ENCODE measurements around the gene ADAP1. TPM values are rescaled to one million over a fixed set of nuclear protein-coding genes. Genes with fewer than 3 reads are reported as not detected.

The ADAP1 gene
- total RNA-seq, 1 donor, result 0.72 TPM

DNA sequence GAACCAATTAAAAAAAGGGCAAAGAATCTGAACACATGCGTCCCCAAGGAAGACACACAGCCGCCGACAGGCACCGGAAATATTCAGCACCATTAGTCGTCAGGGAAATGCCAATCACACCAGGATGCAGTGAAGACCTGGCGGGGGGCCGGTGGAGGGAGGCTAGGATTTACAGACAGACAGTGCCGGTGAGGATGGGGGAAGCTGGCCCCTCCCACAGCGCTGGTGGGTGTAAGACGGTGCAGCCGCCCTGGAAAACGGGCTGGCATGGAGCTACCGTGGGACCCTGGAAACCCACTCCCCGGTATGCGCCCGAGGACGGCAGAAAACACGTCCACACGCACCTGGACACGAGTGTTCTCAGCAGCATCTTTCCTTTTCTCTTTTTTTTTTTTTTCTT is 4.8 kb upstream of the ADAP1 start:
- H3K4me3 ChIP-seq (ENCODE audit: low read depth, low read length), result no peak overlapping the region
- TF ChIP-seq, protein P1, sequence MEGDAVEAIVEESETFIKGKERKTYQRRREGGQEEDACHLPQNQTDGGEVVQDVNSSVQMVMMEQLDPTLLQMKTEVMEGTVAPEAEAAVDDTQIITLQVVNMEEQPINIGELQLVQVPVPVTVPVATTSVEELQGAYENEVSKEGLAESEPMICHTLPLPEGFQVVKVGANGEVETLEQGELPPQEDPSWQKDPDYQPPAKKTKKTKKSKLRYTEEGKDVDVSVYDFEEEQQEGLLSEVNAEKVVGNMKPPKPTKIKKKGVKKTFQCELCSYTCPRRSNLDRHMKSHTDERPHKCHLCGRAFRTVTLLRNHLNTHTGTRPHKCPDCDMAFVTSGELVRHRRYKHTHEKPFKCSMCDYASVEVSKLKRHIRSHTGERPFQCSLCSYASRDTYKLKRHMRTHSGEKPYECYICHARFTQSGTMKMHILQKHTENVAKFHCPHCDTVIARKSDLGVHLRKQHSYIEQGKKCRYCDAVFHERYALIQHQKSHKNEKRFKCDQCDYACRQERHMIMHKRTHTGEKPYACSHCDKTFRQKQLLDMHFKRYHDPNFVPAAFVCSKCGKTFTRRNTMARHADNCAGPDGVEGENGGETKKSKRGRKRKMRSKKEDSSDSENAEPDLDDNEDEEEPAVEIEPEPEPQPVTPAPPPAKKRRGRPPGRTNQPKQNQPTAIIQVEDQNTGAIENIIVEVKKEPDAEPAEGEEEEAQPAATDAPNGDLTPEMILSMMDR (IDR thresholded peaks at IDR 0.05; ENCODE audit: insufficient read depth, low read length), result no peak
- DNase-seq (ENCODE audit: low read depth), result no peak

GRCh38 chr7:958221-959200 is 4.0 kb upstream of the ADAP1 start:
- DNase-seq (ENCODE audit: low read depth), result no peak
- no peak overlapping the region for H3K4me3 ChIP-seq (ENCODE audit: low read depth, low read length)
- TF ChIP-seq, protein P1 (IDR thresholded peaks at IDR 0.05; ENCODE audit: insufficient read depth, low read length), result no peak

DNA sequence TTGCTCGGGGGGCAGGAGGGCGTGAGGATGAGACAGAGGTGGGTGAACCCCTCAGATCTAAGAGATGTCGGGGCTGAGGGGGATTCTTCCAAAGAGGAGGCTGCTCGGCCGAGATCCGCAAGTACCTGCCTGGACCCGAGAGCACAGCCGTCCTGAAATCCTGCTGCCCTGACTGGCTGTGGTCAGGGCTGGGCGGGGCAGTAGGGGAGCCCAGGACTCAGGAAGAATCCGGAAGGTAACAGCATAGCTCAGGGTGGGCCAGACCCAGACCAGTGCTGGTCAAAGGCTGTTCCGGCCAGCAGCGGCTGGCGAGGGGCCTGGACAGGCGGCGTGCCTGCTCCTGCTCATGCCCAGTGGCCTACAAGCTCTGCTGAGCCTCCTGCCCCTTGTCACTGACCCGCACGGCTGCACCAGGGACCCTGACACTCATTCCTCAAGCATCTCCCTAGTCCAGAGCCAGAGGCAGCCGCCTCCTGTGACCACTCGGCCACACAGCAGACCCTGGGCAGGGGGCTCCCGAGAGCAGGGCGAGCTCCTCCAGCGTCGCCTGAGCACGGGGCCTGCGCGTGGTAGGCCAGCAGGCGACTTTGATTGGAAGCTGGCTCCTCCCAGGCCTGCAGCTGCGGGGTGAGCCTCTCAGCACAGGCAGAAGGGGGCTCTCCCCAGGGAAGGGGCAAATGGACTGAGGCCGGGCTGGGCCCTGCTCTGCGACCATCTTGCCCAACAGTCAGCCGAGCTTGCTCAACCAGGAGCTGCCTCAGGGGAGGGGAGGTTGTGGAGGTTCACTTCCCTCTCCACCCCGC is 3.1 kb upstream of the ADAP1 start:
- no peak for DNase-seq (ENCODE audit: low read depth)
- TF ChIP-seq, protein P1 (IDR thresholded peaks at IDR 0.05; ENCODE audit: insufficient read depth, low read length), result no peak

DNA sequence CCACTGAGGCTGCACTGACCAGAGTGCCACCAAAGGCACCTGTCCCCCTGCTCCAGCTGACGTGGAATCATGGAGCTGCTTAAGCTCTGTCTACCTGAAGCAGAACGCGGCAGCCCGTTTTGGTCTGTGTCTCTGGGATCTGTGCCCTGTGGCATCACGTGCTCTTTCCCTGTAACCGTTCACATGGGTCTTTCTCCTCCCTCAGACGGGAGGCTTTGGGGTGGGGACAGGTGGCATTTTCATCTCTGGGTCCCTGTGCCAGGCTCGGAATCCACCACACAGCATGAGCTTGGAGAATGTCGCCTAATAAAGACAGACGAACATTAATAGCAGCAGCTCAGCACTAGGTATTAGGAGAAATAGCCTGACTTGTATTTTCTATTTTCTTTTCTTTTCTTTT is 1.6 kb upstream of the ADAP1 start:
- no peak overlapping the region for H3K4me3 ChIP-seq (ENCODE audit: low read depth, low read length)
- TF ChIP-seq, protein P1 (IDR thresholded peaks at IDR 0.05; ENCODE audit: insufficient read depth, low read length), result no peak
- no peak for DNase-seq (ENCODE audit: low read depth)

More for the DNA sequence above, 3.1 kb upstream of the ADAP1 start:
- H3K4me3 ChIP-seq (ENCODE audit: low read depth, low read length), result no peak overlapping the region

GRCh38 chr7:953547-954327 is 743 bp downstream of the ADAP1 start:
- DNase-seq (ENCODE audit: low read depth), result peak; percentile 28
- H3K4me3 ChIP-seq (ENCODE audit: low read depth, low read length), result peak overlapping the region; percentile 54

More at GRCh38 chr7:953547-954327, 743 bp downstream of the ADAP1 start:
- TF ChIP-seq, protein P1 (IDR thresholded peaks at IDR 0.05; ENCODE audit: insufficient read depth, low read length), result no peak
